K562 (cell line): ENCODE data around the gene AKT3. TPM values are rescaled to one million over a fixed set of nuclear protein-coding genes. Genes with fewer than 3 reads are reported as not detected.

Experiments
- ATAC-seq: fragments of 200-7000 bp; cut with Tn5 transposase; 3 replicates; pipeline ENCODE4 v1.9.1; 2020; ENCODE audit warnings: moderate library complexity
- BruUV-seq: library from RNA; stranded (reverse); fragments of 400-500 nt; replicated peaks from 2 replicates; lab custom pipeline; 2021; lab: Mats Ljungman, UMichigan
- CTCF ChIA-PET: fragments of 300-600 bp; formaldehyde crosslinking; extraction: SDS; loops from one replicate; lab custom pipeline; 2021; ENCODE audit warnings: low intra/inter-chr PET ratio; lab: Yijun Ruan, JAX
- POLR2A ChIA-PET: fragments of 300-600, 350-650 bp; sonication (Branson Sonifier 250); formaldehyde crosslinking; extraction: SDS; loops from one replicate; lab custom pipeline; 2021; ENCODE audit warnings: antibody characterized with exemption, inconsistent platforms; lab: Yijun Ruan, JAX
- DNase-seq, 4 experiments: peaks; one replicate each; pipeline versions ENCODE4 v3.0.0 to v3.0.0-alpha.2; 2011 to 2018; ENCODE audit warnings: low spot score in 3 of 4, mixed read lengths in 3 of 4; ENCODE audit errors: extremely low read depth in 1 of 4
- FAIRE-seq: peaks from 2 replicates; lab custom pipeline; 2011; peaks lifted over from hg19 to GRCh38; lab: Jason Lieb, UNC
- H2AFZ ChIP-seq: 2 replicates; pipeline ENCODE4 v1.6.0; 2011; ENCODE audit warnings: low read depth, low read length, control low read depth, inconsistent platforms
- H3K27ac ChIP-seq: fragments of 200-600 bp; 3 replicates; pipeline ENCODE4 v1.8.0; 2011; ENCODE audit warnings: low read depth, mild to moderate bottlenecking, control low read depth, inconsistent platforms, low read length, moderate library complexity, mixed read lengths; ENCODE audit errors: extremely low read depth
- H3K27me3 ChIP-seq, 2 experiments: fragments of 300-600 bp in 1 of 2; 2 replicates in 1 of 2; 3 replicates in 1 of 2; pipeline versions ENCODE4 v1.6.0 to v1.8.0; 2011; ENCODE audit warnings: inconsistent platforms in 2 of 2, low read length in 2 of 2, mild to moderate bottlenecking in 1 of 2, mixed read lengths in 1 of 2, moderate library complexity in 1 of 2; ENCODE audit not compliant: control insufficient read depth in 2 of 2, insufficient read depth in 2 of 2
- H3K36me3 ChIP-seq: fragments of 300-600 bp; 3 replicates; pipeline ENCODE4 v1.8.0; 2011; ENCODE audit warnings: mild to moderate bottlenecking, low read length, inconsistent platforms; ENCODE audit not compliant: control insufficient read depth, insufficient read depth
- H3K4me1 ChIP-seq, 2 experiments: fragments of 200-600 bp in 1 of 2; replicated peaks in 1 of 2; 2 replicates in 1 of 2; 3 replicates in 1 of 2; pipeline versions ENCODE4 v1.5.1 to v1.8.0; 2011; ENCODE audit warnings: inconsistent platforms in 2 of 2, low read length in 2 of 2, mild to moderate bottlenecking in 1 of 2, mixed read lengths in 1 of 2, moderate library complexity in 1 of 2; ENCODE audit not compliant: control insufficient read depth in 2 of 2, insufficient read depth in 2 of 2
- H3K4me2 ChIP-seq: 2 replicates; pipeline ENCODE4 v1.6.1; 2011; ENCODE audit warnings: low read length, control low read depth, inconsistent platforms, mixed read lengths; ENCODE audit not compliant: insufficient read depth
- H3K4me3 ChIP-seq: fragments of 200-600 bp; sonication (generic), shearing (Covaris generic); 2 replicates; pipeline ENCODE4 v1.5.1; 2016; ENCODE audit warnings: control low read depth, inconsistent platforms
- H3K79me2 ChIP-seq: fragments of 200-600 bp; 3 replicates; pipeline ENCODE4 v1.8.0; 2011; ENCODE audit warnings: low read length, inconsistent platforms; ENCODE audit not compliant: control insufficient read depth, insufficient read depth
- H3K9ac ChIP-seq, 2 experiments: 2 replicates each; pipeline versions ENCODE4 v1.6.0 to v1.6.1; 2011; ENCODE audit warnings: low read depth in 2 of 2, low read length in 2 of 2, control low read depth in 1 of 2, inconsistent platforms in 1 of 2, mild to moderate bottlenecking in 1 of 2, mixed read lengths in 1 of 2; ENCODE audit not compliant: insufficient read depth in 1 of 2
- H3K9me1 ChIP-seq: one replicate; pipeline ENCODE4 v1.6.0; 2011; ENCODE audit warnings: inconsistent platforms, mild to moderate bottlenecking, low read length, moderate library complexity; ENCODE audit not compliant: control insufficient read depth, insufficient read depth
- H3K9me3 ChIP-seq: replicated peaks from 2 replicates; pipeline ENCODE4 v1.5.1; 2011; ENCODE audit warnings: low read depth, low read length, inconsistent platforms; ENCODE audit not compliant: control insufficient read depth, insufficient read depth
- H4K20me1 ChIP-seq: replicated peaks from 2 replicates; pipeline ENCODE4 v1.6.1; 2011; ENCODE audit warnings: low read length, inconsistent platforms, mixed read lengths; ENCODE audit not compliant: control insufficient read depth, insufficient read depth
- KDM5B ChIP-seq: fragments of 200-600 bp; sonication (generic); IDR thresholded peaks from 2 replicates; pipeline ENCODE4 v1.6.1; 2012; ENCODE audit warnings: low read depth, mild to moderate bottlenecking, moderate library complexity, low read length, control low read depth, inconsistent platforms; ENCODE audit not compliant: insufficient replicate concordance
- POLR2B ChIP-seq: fragments of 450-650 bp; IDR thresholded peaks from 2 replicates; pipeline ENCODE4 v1.6.1; 2018; ENCODE audit warnings: low read depth; ENCODE audit not compliant: partially characterized antibody
- SP1 ChIP-seq: sonication (generic); formaldehyde crosslinking; IDR thresholded peaks from 2 replicates; pipeline ENCODE4 v1.8.1; 2022; ENCODE audit warnings: mild to moderate bottlenecking, missing genetic modification reagents
- TGIF2 ChIP-seq: sonication (generic); formaldehyde crosslinking; IDR thresholded peaks from 2 replicates; pipeline ENCODE4 v1.8.1; 2022; ENCODE audit warnings: mild to moderate bottlenecking, missing genetic modification reagents, moderate library complexity
- TRIM24 ChIP-seq, 2 experiments: fragments of 450-650 bp; IDR thresholded peaks; 2 replicates each; pipeline ENCODE4 v1.6.1; 2016
- ZNF146 ChIP-seq: IDR thresholded peaks from one replicate; pipeline ENCODE4 v1.6.1; 2018; ENCODE audit warnings: missing compliant biosample characterization; ENCODE audit not compliant: unreplicated experiment
- ZNF184 ChIP-seq: sonication (generic); formaldehyde crosslinking; IDR thresholded peaks from 2 replicates; pipeline ENCODE4 v1.5.0; 2020; ENCODE audit warnings: missing genetic modification reagents
- WGBS: fragments of 100-300 bp; shearing (Covaris generic); methylation state at CpG from one replicate; pipeline ENCODE4 v1.1.6; 2016; ENCODE audit warnings: low coverage, mixed read lengths; ENCODE audit not compliant: insufficient coverage; ENCODE audit errors: missing lambda C conversion rate; 5-methylcytosine and 5-hydroxymethylcytosine counted together
- in situ Hi-C: fragments of 300-500 bp; cut with MboI; formaldehyde crosslinking; loops from 4 replicates; pipeline ENCODE4 v1.15.0; 2018; ENCODE audit warnings: inconsistent platforms, mixed read lengths
- intact Hi-C: fragments of 100-400 bp; cut with micrococcal nuclease; formaldehyde crosslinking; loops from 2 replicates; pipeline ENCODE4 v1.14.2; 2022
- polyA plus RNA-seq, 8 experiments: library from polyadenylated mRNA; depleted of rRNA in 4 of 8; stranded (reverse) in 5 of 8; unstranded in 3 of 8; fragments of >200 nt; fragmentation: Nextera tagmentation in 2 of 8; fragmentation: Illumina TruSeq in 1 of 8; extraction: Ambion mirVana in 2 of 8; extraction: Trizol in 1 of 8; gene quantifications; 2 replicates each; pipeline versions ENCODE4 v1.2.1 to v1.2.3, GENCODE V29; 2011 to 2014; ENCODE audit warnings: inconsistent platforms in 1 of 8, missing spikeins in 1 of 8
- total RNA-seq, 7 experiments: library from RNA; depleted of rRNA in 6 of 7; stranded (reverse); fragments of >200 nt in 6 of 7; fragmentation: Illumina TruSeq in 2 of 7; extraction: Trizol in 2 of 7; gene quantifications; 2 replicates each; pipeline versions ENCODE4 v1.2.1 to v1.2.3, GENCODE V29; 2011 to 2021; ENCODE audit warnings: low replicate concordance in 1 of 7
- TF ChIP-seq, protein P1 (sequence below): fragments of 450-650 bp; formaldehyde crosslinking; conservative IDR thresholded peaks from 2 replicates; pipeline ENCODE4 v1.4.0; 2022; ENCODE audit warnings: mild to moderate bottlenecking, missing genetic modification characterization

AKT3 gene
- total and polyA plus RNA-seq, 9 of the 15 experiments (the other 6 are each of a cell fraction or from before 2014, with no cell fraction given) = 0.04 to 0.54 (median 0.18) TPM; not detected in 1

DNA sequence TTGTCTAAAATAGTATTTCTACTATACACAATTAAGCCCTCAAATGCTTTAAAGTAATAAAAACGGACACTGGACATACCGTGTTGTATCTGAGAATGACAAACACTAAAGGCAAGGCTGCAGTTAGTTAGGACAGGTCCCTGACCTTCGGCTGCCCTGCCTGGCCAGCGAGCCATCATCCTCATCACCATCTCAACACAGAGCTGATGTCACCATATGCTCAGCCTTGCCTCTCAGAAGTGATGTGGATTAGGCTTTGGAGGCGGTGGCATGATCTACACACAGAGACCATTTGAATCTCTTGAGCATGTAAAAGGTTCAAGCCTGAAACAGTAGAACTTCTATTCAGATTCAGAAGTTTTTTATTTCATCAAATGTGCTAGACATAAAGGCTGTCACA is 349.5 kb downstream of the AKT3 start:
- H3K9ac ChIP-seq = no peak overlapping the region
- H4K20me1 ChIP-seq = no peaks in the 10 kb centered on the region
- no peak overlapping the region for H2AFZ ChIP-seq
- no peak for FAIRE-seq
- H3K79me2 ChIP-seq = no peaks in the 10 kb centered on the region
- H3K4me3 ChIP-seq = no peak overlapping the region
- in situ Hi-C loops (no loop called here), intact Hi-C loops (no loop called here)
- 15% methylated on average over 5 of the region's 5 CpGs for WGBS
- no peaks in the 10 kb centered on the region; a peak in 1 of 5 replicates for H3K27me3 ChIP-seq
- no peaks in the 10 kb centered on the region for H3K9me3 ChIP-seq
- CTCF ChIA-PET = no interaction called here
- POLR2A ChIA-PET = no interaction called here
- TF ChIP-seq POLR2B = no peak
- TF ChIP-seq ZNF184 = no peak
- no peak for TF ChIP-seq ZNF146 (CRISPR knock-in tag)
- no peak for TF ChIP-seq TGIF2
- TF ChIP-seq KDM5B = no peak
- TF ChIP-seq SP1 (CRISPR knock-in tag) = no peak
- TF ChIP-seq TRIM24 (IDR thresholded peaks at IDR 0.05) = no peak
- TF ChIP-seq, protein P1, sequence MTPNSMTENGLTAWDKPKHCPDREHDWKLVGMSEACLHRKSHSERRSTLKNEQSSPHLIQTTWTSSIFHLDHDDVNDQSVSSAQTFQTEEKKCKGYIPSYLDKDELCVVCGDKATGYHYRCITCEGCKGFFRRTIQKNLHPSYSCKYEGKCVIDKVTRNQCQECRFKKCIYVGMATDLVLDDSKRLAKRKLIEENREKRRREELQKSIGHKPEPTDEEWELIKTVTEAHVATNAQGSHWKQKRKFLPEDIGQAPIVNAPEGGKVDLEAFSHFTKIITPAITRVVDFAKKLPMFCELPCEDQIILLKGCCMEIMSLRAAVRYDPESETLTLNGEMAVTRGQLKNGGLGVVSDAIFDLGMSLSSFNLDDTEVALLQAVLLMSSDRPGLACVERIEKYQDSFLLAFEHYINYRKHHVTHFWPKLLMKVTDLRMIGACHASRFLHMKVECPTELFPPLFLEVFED (CRISPR knock-in tag) = no peak
- H3K9me1 ChIP-seq = no peaks in the 10 kb centered on the region
- peaks cover 0 to 6% of the 10 kb centered on the region in 2 experiments; a peak in 1 of 5 replicates for H3K4me1 ChIP-seq
- no peak overlapping the region for H3K27ac ChIP-seq
- no peak for DNase-seq
- ATAC-seq = no peak
- no TSS peak for BruUV-seq
- no peak overlapping the region for H3K4me2 ChIP-seq
- H3K36me3 ChIP-seq = no peaks in the 10 kb centered on the region
